Duodenal mucosa (tissue), 2 donors: Measurements from ENCODE around the gene NOTCH4.
"Not testable (repeated sequence)": the region's sequence is repeated elsewhere in the genome, so short reads cannot be mapped to it uniquely, and the experiment has no call there.

Experiments used
- H3K27ac ChIP-seq: one replicate; pipeline ENCODE4 v1.7.0; 2013; ENCODE audit warnings: low read depth, low read length
- H3K27me3 ChIP-seq, 2 donors: one replicate each; pipeline ENCODE4 v1.7.0; 2013; ENCODE audit warnings: low read length in 2 of 2, control low read depth in 1 of 2; ENCODE audit not compliant: insufficient read depth in 2 of 2, control insufficient read depth in 1 of 2
- H3K36me3 ChIP-seq, 2 donors: one replicate each; pipeline ENCODE4 v1.7.0; 2013; ENCODE audit warnings: low read length in 2 of 2, control low read depth in 1 of 2; ENCODE audit not compliant: insufficient read depth in 2 of 2, control insufficient read depth in 1 of 2
- H3K4me1 ChIP-seq, 2 donors: one replicate each; pipeline ENCODE4 v1.7.0; 2013; ENCODE audit warnings: low read length in 2 of 2, control low read depth in 1 of 2; ENCODE audit not compliant: insufficient read depth in 2 of 2, control insufficient read depth in 1 of 2
- H3K4me3 ChIP-seq, 2 donors: one replicate each; pipeline ENCODE4 v1.7.0; 2013; ENCODE audit warnings: low read length in 2 of 2, low read depth in 1 of 2
- H3K9ac ChIP-seq, 2 donors: one replicate each; pipeline ENCODE4 v1.7.0; 2013; ENCODE audit warnings: low read length in 2 of 2, low read depth in 1 of 2
- H3K9me3 ChIP-seq, 2 donors: one replicate each; pipeline ENCODE4 v1.7.0; 2013; ENCODE audit warnings: low read length in 2 of 2, control low read depth in 1 of 2; ENCODE audit not compliant: control insufficient read depth in 1 of 2

The NOTCH4 gene

GRCh38 chr6:32247401-32247800, 23.5 kb upstream of the NOTCH4 start:
- Histone ChIP-seq H3K27me3 (peaks cover 0 to 5% of the 10 kb centered on the region in 2 donors), H3K36me3 (no peaks in the 10 kb centered on the region), H3K27ac (no peak overlapping the region), H3K4me1 (peaks cover 0 to 4% of the 10 kb centered on the region in 2 donors), H3K4me3 (no peak overlapping the region), H3K9ac (no peak overlapping the region), H3K9me3 (peaks cover 0 to 4% of the 10 kb centered on the region in 2 donors)

GRCh38 chr6:32244946-32245398, 21.1 kb upstream of the NOTCH4 start:
- H3K9ac ChIP-seq = peak overlapping the region; percentile 15 to 45
- peak overlapping the region in 1 of 2 donors; percentile 24 for H3K4me3 ChIP-seq

GRCh38 chr6:32244270-32244669, 20.4 kb upstream of the NOTCH4 start:
- Histone ChIP-seq H3K27ac (no peak overlapping the region), H3K36me3 (no peaks in the 10 kb centered on the region), H3K4me3 (no peak overlapping the region), H3K4me1 (peaks cover 0 to 4% of the 10 kb centered on the region in 2 donors), H3K9me3 (peaks cover 0 to 3% of the 10 kb centered on the region in 2 donors), H3K27me3 (peaks cover 0 to 5% of the 10 kb centered on the region in 2 donors), H3K9ac (no peak overlapping the region)

More at GRCh38 chr6:32244946-32245398, 21.1 kb upstream of the NOTCH4 start:
- H3K9me3 ChIP-seq = peaks cover 0 to 4% of the 10 kb centered on the region in 2 donors
- peaks cover 0 to 5% of the 10 kb centered on the region in 2 donors for H3K27me3 ChIP-seq
- H3K4me1 ChIP-seq = peaks cover 0 to 4% of the 10 kb centered on the region in 2 donors
- no peaks in the 10 kb centered on the region for H3K36me3 ChIP-seq
- no peak overlapping the region for H3K27ac ChIP-seq

GRCh38 chr6:32242318-32242813, 18.5 kb upstream of the NOTCH4 start:
- H3K9me3 ChIP-seq, H3K27ac ChIP-seq, H3K27me3 ChIP-seq: not testable (repeated sequence)

GRCh38 chr6:32240686-32241085, 16.8 kb upstream of the NOTCH4 start:
- Histone ChIP-seq H3K4me3 (no peak overlapping the region), H3K27ac (no peak overlapping the region), H3K9me3 (no peaks in the 10 kb centered on the region), H3K4me1 (peaks cover 0 to 4% of the 10 kb centered on the region in 2 donors), H3K9ac (no peak overlapping the region), H3K36me3 (no peaks in the 10 kb centered on the region), H3K27me3 (peaks cover 0 to 5% of the 10 kb centered on the region in 2 donors)

More at GRCh38 chr6:32242318-32242813, 18.5 kb upstream of the NOTCH4 start:
- not testable (repeated sequence) for H3K9ac ChIP-seq, H3K4me3 ChIP-seq, H3K4me1 ChIP-seq, H3K36me3 ChIP-seq

GRCh38 chr6:32239462-32239861, 15.6 kb upstream of the NOTCH4 start:
- Histone ChIP-seq H3K27ac (no peak overlapping the region), H3K4me3 (no peak overlapping the region), H3K9ac (no peak overlapping the region), H3K27me3 (peaks cover 0 to 5% of the 10 kb centered on the region in 2 donors), H3K4me1 (no peaks in the 10 kb centered on the region), H3K9me3 (no peaks in the 10 kb centered on the region), H3K36me3 (no peaks in the 10 kb centered on the region)

- H3K9me3 ChIP-seq = no peaks in the 10 kb centered on the region
- H3K4me1 ChIP-seq = no peaks in the 10 kb centered on the region
- no peaks in the 10 kb centered on the region for H3K36me3 ChIP-seq
- H3K27me3 ChIP-seq = no peaks in the 10 kb centered on the region
- H3K9ac ChIP-seq = no peak overlapping the region
- H3K4me3 ChIP-seq = no peak overlapping the region
- no peak overlapping the region for H3K27ac ChIP-seq
Measured at GRCh38 chr6:32234934-32235333, 11.1 kb upstream of the NOTCH4 start.

- H3K9me3 ChIP-seq = no peaks in the 10 kb centered on the region
Measured at GRCh38 chr6:32226434-32226833, 2.6 kb upstream of the NOTCH4 start.

GRCh38 chr6:32224696-32225095, 829 bp upstream of the NOTCH4 start:
- Histone ChIP-seq H3K9ac (no peak overlapping the region), H3K27ac (no peak overlapping the region), H3K36me3 (no peaks in the 10 kb centered on the region), H3K4me3 (no peak overlapping the region), H3K27me3 (no peaks in the 10 kb centered on the region), H3K4me1 (no peaks in the 10 kb centered on the region), H3K9me3 (no peaks in the 10 kb centered on the region)

More at GRCh38 chr6:32226434-32226833, 2.6 kb upstream of the NOTCH4 start:
- Histone ChIP-seq H3K36me3 (no peaks in the 10 kb centered on the region), H3K9ac (no peak overlapping the region), H3K27ac (no peak overlapping the region), H3K27me3 (no peaks in the 10 kb centered on the region), H3K4me3 (no peak overlapping the region), H3K4me1 (no peaks in the 10 kb centered on the region)

- Histone ChIP-seq H3K27ac (no peak overlapping the region), H3K4me3 (no peak overlapping the region), H3K27me3 (peaks cover 0 to 3% of the 10 kb centered on the region in 2 donors), H3K9ac (no peak overlapping the region), H3K36me3 (no peaks in the 10 kb centered on the region), H3K4me1 (no peaks in the 10 kb centered on the region), H3K9me3 (no peaks in the 10 kb centered on the region)
Measured at GRCh38 chr6:32222333-32223230, 1.3 kb downstream of the NOTCH4 start.
